H1 (cell line): Measurements from ENCODE around the gene NUDT12. TPM values are rescaled to one million over a fixed set of nuclear protein-coding genes. Genes with fewer than 3 reads are reported as not detected.

Source experiments
- MAFK ChIP-seq: IDR thresholded peaks from 2 replicates; pipeline ENCODE4 v1.6.1; 2012; ENCODE audit warnings: low read depth, mild to moderate bottlenecking, improper control_type of control experiment, low read length
- RAD21 ChIP-seq, 2 experiments: IDR thresholded peaks in 1 of 2; conservative IDR thresholded peaks in 1 of 2; 2 replicates each; pipeline ENCODE4 v1.6.1; 2011; ENCODE audit warnings: low read depth in 2 of 2, low read length in 2 of 2, improper control_type of control experiment in 1 of 2, inconsistent platforms in 1 of 2, mild to moderate bottlenecking in 1 of 2, moderate library complexity in 1 of 2
- polyA plus RNA-seq, 7 experiments: library from polyadenylated mRNA; depleted of rRNA in 3 of 7; stranded (reverse) in 5 of 7; unstranded in 2 of 7; fragments of >200 nt in 5 of 7; fragments of 200-250 nt in 2 of 7; gene quantifications; 1 replicate in 5 of 7; 2 replicates in 1 of 7; 4 replicates in 1 of 7; pipeline versions ENCODE4 v1.2.1 to v1.2.3, GENCODE V29; 2011 to 2013; ENCODE audit warnings: missing spikeins in 2 of 7, mixed read lengths in 2 of 7
- total RNA-seq: library from RNA; stranded (reverse); fragmentation: NEBNext Ultra II Directional; extraction: Animal tissue kit (Norgen Biotek cat#: 25700); gene quantifications from 2 replicates; pipeline ENCODE4 v1.2.1, GENCODE V29; 2021

Gene NUDT12
- total and polyA plus RNA-seq, 2 of the 8 experiments (the other 6 are each of a cell fraction or from before 2014, with no cell fraction given) = 3.6 to 12.5 TPM

DNA sequence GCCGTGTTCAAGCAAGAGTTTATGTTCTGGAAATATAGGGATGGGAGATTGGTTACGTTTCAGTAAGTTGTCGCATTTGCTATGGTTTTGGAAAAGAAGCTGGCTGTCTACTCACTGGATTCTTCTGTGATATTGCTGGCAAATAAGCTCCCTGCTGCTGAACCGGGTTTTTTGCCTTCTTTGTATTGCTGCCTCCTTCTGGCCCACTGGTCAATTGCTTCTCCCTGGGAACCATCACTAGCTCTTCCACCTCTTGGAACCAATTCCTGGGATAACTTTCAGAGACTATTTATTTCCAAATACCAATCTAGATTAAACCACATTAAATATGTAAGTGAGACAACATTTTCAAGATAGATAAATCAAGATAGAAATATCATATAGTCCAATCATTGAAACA is 43.0 kb downstream of the NUDT12 start (continued):
- peak; percentile 41 to 55; a peak in 3 of 4 replicates for TF ChIP-seq RAD21 (IDR thresholded peaks at IDR 0.05 in 1 of 2, conservative IDR thresholded peaks at IDR 0.05 in 1 of 2; ENCODE audit: low read depth in 2 of 2, low read length in 2 of 2)
- no peak for TF ChIP-seq MAFK
